PC-9 (cell line): ENCODE results near the gene KRT36. TPM values are rescaled to one million over a fixed set of nuclear protein-coding genes. Genes with fewer than 3 reads are reported as not detected.

Source experiments
- BruUV-seq: library from RNA; stranded (reverse); fragments of 400-500 nt; replicated peaks from 2 replicates; lab custom pipeline; 2021; lab: Mats Ljungman, UMichigan
- CTCF ChIA-PET: fragments of 300-600 bp; sonication (Branson Sonifier 250); formaldehyde crosslinking; loops from one replicate; lab custom pipeline; 2022; ENCODE audit warnings: antibody characterized with exemption; lab: Charles Lee
- POLR2A ChIA-PET: fragments of 300-600 bp; sonication (Branson Sonifier 250); formaldehyde crosslinking; loops from one replicate; lab custom pipeline; 2022; ENCODE audit warnings: antibody characterized with exemption; ENCODE audit not compliant: unreplicated experiment; lab: Charles Lee
- DNase-seq, 2 experiments: peaks; one replicate each; pipeline versions ENCODE4 v3.0.0 to v3.0.0-alpha.2; 2015 to 2022; ENCODE audit warnings: mixed read lengths in 1 of 2
- H2AFZ ChIP-seq: fragments of 200-600 bp; sonication (generic); 2 replicates; pipeline ENCODE4 v1.8.1; 2017; ENCODE audit warnings: antibody characterized with exemption
- H3F3A ChIP-seq: fragments of 200-600 bp; sonication (generic); 2 replicates; pipeline ENCODE4 v1.8.1; 2017; ENCODE audit warnings: antibody characterized with exemption, mild to moderate bottlenecking, low read depth; ENCODE audit not compliant: insufficient read depth
- H3K27ac ChIP-seq: fragments of 200-600 bp; sonication (generic); 2 replicates; pipeline ENCODE4 v1.6.1; 2016; ENCODE audit warnings: mixed run types
- H3K27me3 ChIP-seq: fragments of 200-600 bp; sonication (generic); 2 replicates; pipeline ENCODE4 v1.6.1; 2016; ENCODE audit warnings: low read depth, mixed run types; ENCODE audit not compliant: insufficient read depth
- H3K36me3 ChIP-seq: fragments of 200-600 bp; sonication (generic); 2 replicates; pipeline ENCODE4 v1.6.1; 2016; ENCODE audit warnings: low read depth, mixed run types
- H3K4me1 ChIP-seq: fragments of 200-600 bp; sonication (generic); replicated peaks from 2 replicates; pipeline ENCODE4 v1.6.1; 2016; ENCODE audit warnings: mixed run types; ENCODE audit not compliant: insufficient read depth
- H3K4me2 ChIP-seq: fragments of 200-600 bp; sonication (generic); 2 replicates; pipeline ENCODE4 v1.6.1; 2017; ENCODE audit warnings: mixed run types
- H3K4me3 ChIP-seq: fragments of 200-600 bp; sonication (generic); 2 replicates; pipeline ENCODE4 v1.6.1; 2016; ENCODE audit warnings: mixed run types
- H3K79me2 ChIP-seq: fragments of 200-600 bp; sonication (generic); 2 replicates; pipeline ENCODE4 v1.6.1; 2017; ENCODE audit warnings: low read depth, mixed run types
- H3K9me2 ChIP-seq: fragments of 200-600 bp; sonication (generic); 2 replicates; pipeline ENCODE4 v1.8.1; 2017; ENCODE audit warnings: mild to moderate bottlenecking; ENCODE audit not compliant: insufficient read depth
- H3K9me3 ChIP-seq: fragments of 200-600 bp; sonication (generic); 2 replicates; pipeline ENCODE4 v1.8.1; 2016; ENCODE audit warnings: low read depth; ENCODE audit not compliant: insufficient read depth
- H4K20me1 ChIP-seq: fragments of 200-600 bp; sonication (generic); 2 replicates; pipeline ENCODE4 v1.8.1; 2017; ENCODE audit not compliant: insufficient read depth
- CTCF ChIP-seq: fragments of 200-600 bp; sonication (generic); conservative IDR thresholded peaks from 2 replicates; pipeline ENCODE4 v1.6.1; 2017; ENCODE audit warnings: mixed run types, antibody characterized with exemption, mild to moderate bottlenecking, moderate library complexity
- EZH2 ChIP-seq: fragments of 200-600 bp; sonication (generic); IDR thresholded peaks from 2 replicates; pipeline ENCODE4 v1.8.0; 2017; ENCODE audit warnings: antibody characterized with exemption, low read depth
- intact Hi-C: fragments of 100-400 bp; cut with micrococcal nuclease; formaldehyde crosslinking; loops from one replicate; pipeline ENCODE4 v1.10.0; 2022; ENCODE audit not compliant: unreplicated experiment
- total RNA-seq: library from RNA; stranded (reverse); gene quantifications from 2 replicates; pipeline ENCODE4 v1.2.3, GENCODE V29; 2021

Gene KRT36
- total RNA-seq, 1 experiment from 2014 or later = not detected

- Histone ChIP-seq H4K20me1 (peaks cover 6% of the 10 kb centered on the region; the same call in 1 of the 2 replicates), H2AFZ (no peak overlapping the region), H3K9me2 (no peaks in the 10 kb centered on the region), H3K4me2 (peak overlapping the region; percentile 69), H3K79me2 (peaks cover 48% of the 10 kb centered on the region), H3K9me3 (no peaks in the 10 kb centered on the region), H3K4me3 (peak overlapping the region; percentile 13; the same call in 1 of the 2 replicates), H3K27me3 (no peaks in the 10 kb centered on the region), H3K4me1 (peaks cover 82% of the 10 kb centered on the region), H3F3A (peaks cover 76% of the 10 kb centered on the region), H3K27ac (peak overlapping the region; percentile 95), H3K36me3 (peaks cover 27% of the 10 kb centered on the region)
- TF ChIP-seq EZH2 (no peak), CTCF (no peak)
- BruUV-seq = no TSS peak
- DNase-seq = peak; percentile 56 to 80
- POLR2A ChIA-PET = interaction anchor here (0.5 to 5.8 kb wide), 9 partner anchors 9 to 612 kb away, joined by 3 to 75 read pairs (median 8); partner anchors contain the start of gene KRT13
- CTCF ChIA-PET = interaction anchor here (0.7 to 4.7 kb wide), 2 partner anchors 28 to 140 kb away, joined by 5 to 51 read pairs; no protein-coding TSS in a partner anchor
- intact Hi-C loops = loop anchor here (10.0 kb wide), 1 partner anchor 196 kb away; no protein-coding TSS in a partner anchor
These were observed 31.3 kb upstream of the KRT36 start for GRCh38 chr17:41520821-41521521.

GRCh38 chr17:41519501-41520224 is 30.0 kb upstream of the KRT36 start:
- peaks cover 77% of the 10 kb centered on the region for H3K4me1 ChIP-seq
- no TSS peak for BruUV-seq
- DNase-seq = peak; percentile 79 to 83
- peaks cover 5% of the 10 kb centered on the region; the same call in 1 of the 2 replicates for H4K20me1 ChIP-seq
- H3K27ac ChIP-seq = peak overlapping the region; percentile 95
- H3K4me3 ChIP-seq = peak overlapping the region; percentile 36; the same call in 1 of the 2 replicates
- no peaks in the 10 kb centered on the region for H3K27me3 ChIP-seq
- no peaks in the 10 kb centered on the region for H3K9me2 ChIP-seq
- POLR2A ChIA-PET = interaction anchor here (0.6 to 5.8 kb wide), 4 partner anchors 13 to 895 kb away, joined by 3 to 75 read pairs (median 5); partner anchors contain the start of gene KRT13
- H3K36me3 ChIP-seq = peaks cover 16% of the 10 kb centered on the region
- peaks cover 35% of the 10 kb centered on the region for H3K79me2 ChIP-seq
- CTCF ChIA-PET = interaction anchor here (0.6 to 4.7 kb wide), 3 partner anchors 29 to 146 kb away, joined by 3 to 51 read pairs (median 4); no protein-coding TSS in a partner anchor
- no peak overlapping the region for H2AFZ ChIP-seq
- peak overlapping the region; percentile 69 for H3K4me2 ChIP-seq
- no peaks in the 10 kb centered on the region for H3K9me3 ChIP-seq
- peaks cover 63% of the 10 kb centered on the region for H3F3A ChIP-seq
- TF ChIP-seq EZH2 (no peak), CTCF (no peak)
- intact Hi-C loops = loop anchor here (1.0 to 10.0 kb wide), 2 partner anchors 12 to 195 kb away; no protein-coding TSS in a partner anchor
